Skeletal muscle satellite cell (primary cell): Measurements from ENCODE around the gene SDK1.

Experiments
- H3K27me3 ChIP-seq: 2 replicates; pipeline ENCODE4 v1.7.0; 2013; ENCODE audit warnings: low read length; ENCODE audit not compliant: control insufficient read depth, insufficient read depth
- H3K36me3 ChIP-seq: 2 replicates; pipeline ENCODE4 v1.7.0; 2013; ENCODE audit warnings: mild to moderate bottlenecking, control low read depth, low read length; ENCODE audit not compliant: insufficient read depth
- H3K4me1 ChIP-seq: 2 replicates; pipeline ENCODE4 v1.7.0; 2013; ENCODE audit warnings: low read length; ENCODE audit not compliant: control insufficient read depth, insufficient read depth
- H3K4me2 ChIP-seq: 2 replicates; pipeline ENCODE4 v1.7.0; 2013; ENCODE audit warnings: mild to moderate bottlenecking, low read length
- H3K4me3 ChIP-seq: 2 replicates; pipeline ENCODE4 v1.7.0; 2013; ENCODE audit warnings: low read length
- H3K9ac ChIP-seq: 2 replicates; pipeline ENCODE4 v1.7.0; 2013; ENCODE audit warnings: mild to moderate bottlenecking, low read depth, low read length, moderate library complexity
- H3K9me3 ChIP-seq: replicated peaks from 2 replicates; pipeline ENCODE4 v1.7.0; 2013; ENCODE audit warnings: mild to moderate bottlenecking, control low read depth, low read length

The SDK1 gene

GRCh38 chr7:4133491-4134044, 832.5 kb downstream of the SDK1 start:
- Histone ChIP-seq H3K9ac (no peak overlapping the region), H3K4me3 (no peak overlapping the region), H3K4me1 (no peaks in the 10 kb centered on the region), H3K36me3 (no peaks in the 10 kb centered on the region), H3K27me3 (no peaks in the 10 kb centered on the region), H3K4me2 (no peak overlapping the region), H3K9me3 (no peaks in the 10 kb centered on the region)

GRCh38 chr7:4134204-4134603, 833.2 kb downstream of the SDK1 start:
- Histone ChIP-seq H3K4me2 (no peak overlapping the region), H3K9me3 (no peaks in the 10 kb centered on the region), H3K4me1 (no peaks in the 10 kb centered on the region), H3K36me3 (no peaks in the 10 kb centered on the region), H3K9ac (no peak overlapping the region), H3K4me3 (no peak overlapping the region), H3K27me3 (no peaks in the 10 kb centered on the region)

- Histone ChIP-seq H3K36me3 (no peaks in the 10 kb centered on the region), H3K4me2 (no peak overlapping the region), H3K9ac (no peak overlapping the region), H3K9me3 (no peaks in the 10 kb centered on the region), H3K4me3 (no peak overlapping the region), H3K4me1 (no peaks in the 10 kb centered on the region), H3K27me3 (no peaks in the 10 kb centered on the region)
These were observed 833.6 kb downstream of the SDK1 start for GRCh38 chr7:4134631-4135030.

- Histone ChIP-seq H3K4me1 (no peaks in the 10 kb centered on the region), H3K27me3 (no peaks in the 10 kb centered on the region), H3K4me3 (no peak overlapping the region), H3K9ac (no peak overlapping the region), H3K36me3 (no peaks in the 10 kb centered on the region), H3K4me2 (no peak overlapping the region), H3K9me3 (no peaks in the 10 kb centered on the region)
These were observed 834.2 kb downstream of the SDK1 start for GRCh38 chr7:4135301-4135700.

- H3K9ac ChIP-seq = no peak overlapping the region
- H3K4me2 ChIP-seq = no peak overlapping the region
- no peaks in the 10 kb centered on the region for H3K9me3 ChIP-seq
- H3K4me1 ChIP-seq = no peaks in the 10 kb centered on the region
- no peak overlapping the region for H3K4me3 ChIP-seq
- H3K27me3 ChIP-seq = no peaks in the 10 kb centered on the region
- H3K36me3 ChIP-seq = no peaks in the 10 kb centered on the region
These were observed 835.0 kb downstream of the SDK1 start for GRCh38 chr7:4136036-4136435.

- Histone ChIP-seq H3K36me3 (no peaks in the 10 kb centered on the region), H3K4me1 (no peaks in the 10 kb centered on the region), H3K4me2 (no peak overlapping the region), H3K4me3 (no peak overlapping the region), H3K27me3 (no peaks in the 10 kb centered on the region), H3K9me3 (no peaks in the 10 kb centered on the region), H3K9ac (no peak overlapping the region)
These were observed 835.6 kb downstream of the SDK1 start for GRCh38 chr7:4136501-4137110.

GRCh38 chr7:4137552-4137951, 836.5 kb downstream of the SDK1 start:
- Histone ChIP-seq H3K9me3 (no peaks in the 10 kb centered on the region), H3K4me2 (no peak overlapping the region), H3K36me3 (no peaks in the 10 kb centered on the region), H3K27me3 (no peaks in the 10 kb centered on the region), H3K4me3 (no peak overlapping the region), H3K4me1 (no peaks in the 10 kb centered on the region), H3K9ac (no peak overlapping the region)

- H3K4me1 ChIP-seq = no peaks in the 10 kb centered on the region
- H3K4me3 ChIP-seq = no peak overlapping the region
- no peaks in the 10 kb centered on the region for H3K36me3 ChIP-seq
These were observed 837.8 kb downstream of the SDK1 start for GRCh38 chr7:4138866-4139265.

GRCh38 chr7:4139656-4140625, 838.9 kb downstream of the SDK1 start:
- Histone ChIP-seq H3K4me3 (no peak overlapping the region), H3K36me3 (no peaks in the 10 kb centered on the region), H3K27me3 (no peaks in the 10 kb centered on the region), H3K4me2 (no peak overlapping the region), H3K9me3 (no peaks in the 10 kb centered on the region), H3K9ac (no peak overlapping the region), H3K4me1 (peaks cover 9% of the 10 kb centered on the region)

More at GRCh38 chr7:4138866-4139265, 837.8 kb downstream of the SDK1 start:
- Histone ChIP-seq H3K9ac (no peak overlapping the region), H3K9me3 (no peaks in the 10 kb centered on the region), H3K4me2 (no peak overlapping the region), H3K27me3 (no peaks in the 10 kb centered on the region)

GRCh38 chr7:4140933-4141332, 839.9 kb downstream of the SDK1 start:
- Histone ChIP-seq H3K9me3 (no peaks in the 10 kb centered on the region), H3K4me2 (no peak overlapping the region)

GRCh38 chr7:4143006-4143405, 842.0 kb downstream of the SDK1 start:
- Histone ChIP-seq H3K4me1 (peaks cover 11% of the 10 kb centered on the region), H3K9me3 (no peaks in the 10 kb centered on the region), H3K4me2 (no peak overlapping the region), H3K27me3 (no peaks in the 10 kb centered on the region), H3K9ac (no peak overlapping the region), H3K4me3 (no peak overlapping the region), H3K36me3 (no peaks in the 10 kb centered on the region)

More at GRCh38 chr7:4140933-4141332, 839.9 kb downstream of the SDK1 start:
- H3K9ac ChIP-seq = no peak overlapping the region
- no peak overlapping the region for H3K4me3 ChIP-seq
- H3K27me3 ChIP-seq = no peaks in the 10 kb centered on the region
- no peaks in the 10 kb centered on the region for H3K36me3 ChIP-seq
- peaks cover 11% of the 10 kb centered on the region for H3K4me1 ChIP-seq
